ENCODE measurements around the gene DUSP7. TPM values are rescaled to one million over a fixed set of nuclear protein-coding genes. Genes with fewer than 3 reads are reported as not detected.

Gene DUSP7
- total RNA-seq, 1 donor from 2014 or later: 9.5 TPM

DNA sequence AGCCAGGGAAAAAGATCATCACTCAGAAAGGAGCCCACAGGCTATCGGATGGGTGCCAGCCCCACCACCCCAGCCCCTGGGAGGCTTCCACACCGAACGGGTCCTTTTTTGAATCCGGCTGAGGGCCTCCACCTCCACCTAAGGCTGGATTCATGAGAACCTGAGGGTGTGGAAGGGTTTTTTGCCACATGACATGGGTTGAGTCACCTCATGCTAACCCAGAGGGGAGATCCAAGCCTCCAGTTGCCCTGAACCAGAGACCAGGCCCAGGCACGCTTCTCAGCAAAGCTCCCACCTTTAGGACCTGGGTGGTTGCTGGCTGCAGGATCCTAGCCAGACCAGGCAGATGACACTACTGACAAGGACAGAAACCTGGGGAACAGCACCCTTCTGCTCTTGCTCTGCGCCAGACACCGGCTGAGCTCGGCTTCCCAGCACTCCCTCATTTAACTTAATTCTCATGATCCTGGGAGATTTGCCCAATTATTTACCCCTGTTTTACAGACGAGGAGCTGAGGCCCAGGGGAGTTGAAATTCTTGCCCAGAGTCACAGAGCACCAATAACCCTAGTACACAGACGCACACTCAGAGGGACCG is 25.6 kb downstream of the DUSP7 start:
- Mint-ChIP-seq H3K27me3 (ENCODE audit: unreplicated experiment) (peaks cover 13% of the 10 kb centered on the region), H3K9me3 (ENCODE audit: unreplicated experiment) (peaks cover 9% of the 10 kb centered on the region), H3K4me1 (ENCODE audit: low read depth, unreplicated experiment) (peaks cover 17% of the 10 kb centered on the region), H3K36me3 (ENCODE audit: unreplicated experiment) (peaks cover 4% of the 10 kb centered on the region), H3K4me3 (ENCODE audit: unreplicated experiment) (no peak overlapping the region), H3K27ac (ENCODE audit: unreplicated experiment) (no peak overlapping the region)
- TF ChIP-seq CTCF (IDR thresholded peaks at IDR 0.05; ENCODE audit: partially characterized antibody, unreplicated experiment): no peak
- no peak for DNase-seq

GRCh38 chr3:52029535-52029934 is 26.8 kb downstream of the DUSP7 start:
- peaks cover 21% of the 10 kb centered on the region for H3K9me3 Mint-ChIP-seq (ENCODE audit: unreplicated experiment)
- H3K4me3 Mint-ChIP-seq (ENCODE audit: unreplicated experiment): no peak overlapping the region
- peaks cover 4% of the 10 kb centered on the region for H3K36me3 Mint-ChIP-seq (ENCODE audit: unreplicated experiment)
- no peak for DNase-seq
- H3K4me1 Mint-ChIP-seq (ENCODE audit: low read depth, unreplicated experiment): peaks cover 26% of the 10 kb centered on the region
- H3K27ac Mint-ChIP-seq (ENCODE audit: unreplicated experiment): no peak overlapping the region
- peaks cover 20% of the 10 kb centered on the region for H3K27me3 Mint-ChIP-seq (ENCODE audit: unreplicated experiment)
- no peak for TF ChIP-seq CTCF (IDR thresholded peaks at IDR 0.05; ENCODE audit: partially characterized antibody, unreplicated experiment)

- Mint-ChIP-seq H3K27me3 (ENCODE audit: unreplicated experiment) (peaks cover 24% of the 10 kb centered on the region), H3K36me3 (ENCODE audit: unreplicated experiment) (peaks cover 4% of the 10 kb centered on the region), H3K4me1 (ENCODE audit: low read depth, unreplicated experiment) (peaks cover 31% of the 10 kb centered on the region), H3K9me3 (ENCODE audit: unreplicated experiment) (peaks cover 24% of the 10 kb centered on the region), H3K4me3 (ENCODE audit: unreplicated experiment) (no peak overlapping the region), H3K27ac (ENCODE audit: unreplicated experiment) (no peak overlapping the region)
- no peak for TF ChIP-seq CTCF (IDR thresholded peaks at IDR 0.05; ENCODE audit: partially characterized antibody, unreplicated experiment)
- no peak for DNase-seq
Measured at GRCh38 chr3:52029053-52029452, 27.3 kb downstream of the DUSP7 start.

DNA sequence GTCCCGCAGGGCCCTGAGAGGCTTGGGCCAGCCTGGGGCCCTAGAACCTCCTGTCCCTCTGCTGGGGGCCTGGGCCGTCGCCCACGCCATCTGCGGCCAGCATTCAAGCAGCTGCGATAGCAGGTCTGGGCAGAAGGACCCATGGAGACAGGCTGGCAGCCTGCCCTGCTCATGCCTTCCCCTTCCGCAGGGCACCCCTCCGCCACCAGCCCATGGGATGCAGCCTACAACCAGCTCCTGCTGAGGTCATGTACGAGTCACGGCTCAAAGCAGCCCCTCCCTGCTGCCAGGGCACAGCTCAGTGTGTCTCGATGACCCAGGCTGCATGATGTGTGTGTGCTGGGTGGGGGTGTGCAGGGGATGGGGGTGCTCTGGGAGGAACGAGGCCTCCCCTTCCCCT is 27.8 kb downstream of the DUSP7 start:
- peaks cover 4% of the 10 kb centered on the region for H3K36me3 Mint-ChIP-seq (ENCODE audit: unreplicated experiment)
- no peak overlapping the region for H3K4me3 Mint-ChIP-seq (ENCODE audit: unreplicated experiment)
- no peak for TF ChIP-seq CTCF (IDR thresholded peaks at IDR 0.05; ENCODE audit: partially characterized antibody, unreplicated experiment)
- peaks cover 29% of the 10 kb centered on the region for H3K4me1 Mint-ChIP-seq (ENCODE audit: low read depth, unreplicated experiment)
- H3K9me3 Mint-ChIP-seq (ENCODE audit: unreplicated experiment): peaks cover 24% of the 10 kb centered on the region
- DNase-seq: no peak
- no peak overlapping the region for H3K27ac Mint-ChIP-seq (ENCODE audit: unreplicated experiment)
- H3K27me3 Mint-ChIP-seq (ENCODE audit: unreplicated experiment): peaks cover 24% of the 10 kb centered on the region

GRCh38 chr3:52026041-52026440 is 30.3 kb downstream of the DUSP7 start:
- Mint-ChIP-seq H3K27ac (ENCODE audit: unreplicated experiment) (peak overlapping the region; percentile 97), H3K9me3 (ENCODE audit: unreplicated experiment) (peaks cover 29% of the 10 kb centered on the region), H3K4me1 (ENCODE audit: low read depth, unreplicated experiment) (peaks cover 41% of the 10 kb centered on the region), H3K27me3 (ENCODE audit: unreplicated experiment) (peaks cover 26% of the 10 kb centered on the region), H3K36me3 (ENCODE audit: unreplicated experiment) (peaks cover 4% of the 10 kb centered on the region), H3K4me3 (ENCODE audit: unreplicated experiment) (peak overlapping the region; percentile 72)
- TF ChIP-seq CTCF (IDR thresholded peaks at IDR 0.05; ENCODE audit: partially characterized antibody, unreplicated experiment): no peak
- DNase-seq: peak; percentile 57
